Adrenal gland (tissue), 12 donors: ENCODE measurements around the gene SMTNL1. TPM values are rescaled to one million over a fixed set of nuclear protein-coding genes. Genes with fewer than 3 reads are reported as not detected.

Source experiments
- DNase-seq, 7 donors: peaks; one replicate each; pipeline ENCODE4 v3.0.0-alpha.2; 2019 to 2020
- H3K27ac ChIP-seq, 5 donors: fragments of 200-600 bp; sonication (generic) in 4 of 5; 1 replicate in 3 of 5; 2 replicates in 2 of 5; pipeline versions ENCODE4 v1.5.1 to v1.8.0; 2016 to 2020; ENCODE audit warnings: mild to moderate bottlenecking in 1 of 5
- H3K27me3 ChIP-seq: fragments of 200-600 bp; 2 replicates; pipeline ENCODE4 v1.8.0; 2021
- H3K36me3 ChIP-seq, 2 donors: fragments of 200-600 bp; replicated peaks in 1 of 2; 1 replicate in 1 of 2; 2 replicates in 1 of 2; pipeline versions ENCODE4 v1.5.1 to v1.8.0; 2018 to 2022
- H3K4me1 ChIP-seq, 2 donors: fragments of 200-600 bp; replicated peaks in 1 of 2; 1 replicate in 1 of 2; 2 replicates in 1 of 2; pipeline versions ENCODE4 v1.5.1 to v1.8.0; 2018 to 2021
- H3K4me3 ChIP-seq, 4 donors: fragments of 200-600 bp; sonication (generic) in 3 of 4; one replicate each; pipeline ENCODE4 v1.5.1; 2016 to 2018
- H3K9me3 ChIP-seq, 3 donors: fragments of 200-600 bp; sonication (generic) in 1 of 3; replicated peaks in 1 of 3; 1 replicate in 2 of 3; 2 replicates in 1 of 3; pipeline versions ENCODE4 v1.5.1 to v1.8.0; 2016 to 2021
- CTCF ChIP-seq, 6 experiments: fragments of 450-650 bp in 4 of 6; fragments of 200-600 bp in 2 of 6; sonication (generic) in 1 of 6; IDR thresholded peaks; 1 replicate in 5 of 6; 2 replicates in 1 of 6; pipeline versions ENCODE4 v1.5.1 to v1.8.0; 2016 to 2021; ENCODE audit warnings: antibody characterized with exemption in 6 of 6, mild to moderate bottlenecking in 2 of 6, moderate library complexity in 1 of 6
- POLR2A ChIP-seq, 2 donors: fragments of 450-650 bp; IDR thresholded peaks; one replicate each; pipeline ENCODE4 v1.6.1; 2017; ENCODE audit warnings: antibody characterized with exemption in 2 of 2, mild to moderate bottlenecking in 2 of 2, moderate library complexity in 1 of 2
- WGBS, 4 donors: extraction: QIAGEN DNeasy Blood & Tissue Kit in 2 of 4; methylation state at CpG; one replicate each; pipeline versions ENCODE4 v1.1.5 to v1.1.7; 2013 to 2017; 5-methylcytosine and 5-hydroxymethylcytosine counted together
- intact Hi-C, 2 donors: fragments of 100-400 bp; cut with DNase I; formaldehyde crosslinking; loops; one replicate each; pipeline versions ENCODE4 v1.14.1 to v1.15.0; 2022 to 2023
- polyA plus RNA-seq, 3 donors: library from polyadenylated mRNA; stranded (reverse); fragments of 200-250 nt in 2 of 3; fragments of 350-450 nt in 1 of 3; fragmentation: Illumina TruSeq in 1 of 3; extraction: RNeasy Lipid Tissue Mini Kit (QIAGEN cat#74804) in 1 of 3; gene quantifications; one replicate each; pipeline ENCODE4 v1.2.3, GENCODE V29; 2013 to 2014
- total RNA-seq, 9 donors: library from RNA; depleted of rRNA in 4 of 9; stranded (reverse); fragments of >200 nt in 4 of 9; fragments of 120-200 nt in 1 of 9; fragmentation: NEBNext Ultra II Directional in 1 of 9; extraction: Animal tissue kit (Norgen Biotek cat#: 25700) in 1 of 9; gene quantifications; one replicate each; pipeline versions ENCODE4 v1.1.0 to v1.2.4, GENCODE V29; 2013 to 2023
- donor health status: healthy with polysubstance abuse.
- donor health status: Bipolar disorder and iron deficiency.
- donor health status: DM: yes; HTN: yes; CAD: no.
- donor health status: DM: no; HTN: no; CAD: no.
- donor health status: DM: no; HTN: no; CAD: no.
- donor health status: DM: yes; HTN: yes; CAD: no.

The SMTNL1 gene
- total and polyA plus RNA-seq, 12 donors, result 0.30 TPM; not detected in 11

GRCh38 chr11:57567515-57568329 is 30.3 kb downstream of the SMTNL1 start, which contains the start of gene UBE2L6:
Gene UBE2L6 (minus strand): TSS chr11:57567672. CDS start chr11:57567611, 61 bp downstream.
- DNase-seq, result peak; percentile 52 to 85 (median 79)
- H3K4me1 ChIP-seq, result peaks cover 8 to 26% of the 10 kb centered on the region in 2 donors
- WGBS, 4 donors, result 0 to 1% (median 0%) methylated on average over 12 to 92 of the region's 92 CpGs
- intact Hi-C loops, result loop anchor here in 1 of 2 donors (5.0 kb wide), 1 partner anchor 75 kb away; no protein-coding TSS in a partner anchor
- H3K27ac ChIP-seq, result peak within 1 kb of the TSS; percentile 23 to 85 (median 75)
- H3K27me3 ChIP-seq, result no peaks in the 10 kb centered on the region
- no peaks in the 10 kb centered on the region for H3K9me3 ChIP-seq
- no peaks in the 10 kb centered on the region for H3K36me3 ChIP-seq
- peak within 1 kb of the TSS; percentile 59 to 98 (median 82) for H3K4me3 ChIP-seq
- TF ChIP-seq CTCF (IDR thresholded peaks at IDR 0.05), result peak in 1 of 6 experiments; percentile 85
- peak in 1 of 2 donors; percentile 48 for TF ChIP-seq POLR2A (IDR thresholded peaks at IDR 0.05)

GRCh38 chr11:57568330-57568766 is 31.0 kb downstream of the SMTNL1 start:
- H3K36me3 ChIP-seq, result no peaks in the 10 kb centered on the region
- peak overlapping the region in 2 of 4 donors; percentile 59 to 78 for H3K4me3 ChIP-seq
- peaks cover 8 to 26% of the 10 kb centered on the region in 2 donors for H3K4me1 ChIP-seq
- DNase-seq, result peak in 2 of 7 donors; percentile 81 to 89
- intact Hi-C loops, result loop anchor here in 1 of 2 donors (5.0 kb wide), 1 partner anchor 74 kb away; no protein-coding TSS in a partner anchor
- no peaks in the 10 kb centered on the region for H3K9me3 ChIP-seq
- TF ChIP-seq CTCF (IDR thresholded peaks at IDR 0.05) (peak; percentile 5 to 90 (median 86)), POLR2A (IDR thresholded peaks at IDR 0.05) (no peak)
- H3K27me3 ChIP-seq, result no peaks in the 10 kb centered on the region
- 25 to 43% (median 29%) methylated on average over 4 to 6 of the region's 6 CpGs for WGBS, 4 donors
- H3K27ac ChIP-seq, result peak overlapping the region in 4 of 5 donors; percentile 69 to 85 (median 79)

- Histone ChIP-seq H3K36me3 (no peaks in the 10 kb centered on the region), H3K4me1 (peaks cover 3 to 14% of the 10 kb centered on the region in 2 donors), H3K27me3 (no peaks in the 10 kb centered on the region), H3K27ac (no peak overlapping the region), H3K9me3 (no peaks in the 10 kb centered on the region), H3K4me3 (no peak overlapping the region)
- TF ChIP-seq CTCF (IDR thresholded peaks at IDR 0.05) (no peak), POLR2A (IDR thresholded peaks at IDR 0.05) (no peak)
- DNase-seq, result no peak
- intact Hi-C loops, result loop anchor here in 1 of 2 donors (5.0 kb wide), 1 partner anchor 71 kb away; no protein-coding TSS in a partner anchor
- WGBS, 4 donors, result 40 to 50% (median 46%) methylated on average over 2 of the region's 2 CpGs
Observed at GRCh38 chr11:57571606-57572005, 34.2 kb downstream of the SMTNL1 start.

GRCh38 chr11:57574061-57574460 is 36.7 kb downstream of the SMTNL1 start:
- TF ChIP-seq POLR2A (IDR thresholded peaks at IDR 0.05) (no peak), CTCF (IDR thresholded peaks at IDR 0.05) (no peak)
- Histone ChIP-seq H3K4me1 (peaks cover 0 to 7% of the 10 kb centered on the region in 2 donors), H3K27me3 (no peaks in the 10 kb centered on the region), H3K9me3 (no peaks in the 10 kb centered on the region), H3K36me3 (no peaks in the 10 kb centered on the region), H3K4me3 (no peak overlapping the region), H3K27ac (no peak overlapping the region)
- WGBS, 4 donors, result 51 to 69% (median 56%) methylated on average over 4 of the region's 4 CpGs
- intact Hi-C loops, result loop anchor here in 1 of 2 donors (5.0 kb wide), 1 partner anchor 68 kb away; no protein-coding TSS in a partner anchor
- DNase-seq, result no peak
